GM18526 (cell line): ENCODE measurements around the gene CHAF1A.

ENCODE experiments used
- POLR2A ChIP-seq: IDR thresholded peaks from 3 replicates; pipeline ENCODE4 v1.6.1; 2011; ENCODE audit not compliant: insufficient read length; ENCODE audit errors: extremely low read depth

CHAF1A gene

DNA sequence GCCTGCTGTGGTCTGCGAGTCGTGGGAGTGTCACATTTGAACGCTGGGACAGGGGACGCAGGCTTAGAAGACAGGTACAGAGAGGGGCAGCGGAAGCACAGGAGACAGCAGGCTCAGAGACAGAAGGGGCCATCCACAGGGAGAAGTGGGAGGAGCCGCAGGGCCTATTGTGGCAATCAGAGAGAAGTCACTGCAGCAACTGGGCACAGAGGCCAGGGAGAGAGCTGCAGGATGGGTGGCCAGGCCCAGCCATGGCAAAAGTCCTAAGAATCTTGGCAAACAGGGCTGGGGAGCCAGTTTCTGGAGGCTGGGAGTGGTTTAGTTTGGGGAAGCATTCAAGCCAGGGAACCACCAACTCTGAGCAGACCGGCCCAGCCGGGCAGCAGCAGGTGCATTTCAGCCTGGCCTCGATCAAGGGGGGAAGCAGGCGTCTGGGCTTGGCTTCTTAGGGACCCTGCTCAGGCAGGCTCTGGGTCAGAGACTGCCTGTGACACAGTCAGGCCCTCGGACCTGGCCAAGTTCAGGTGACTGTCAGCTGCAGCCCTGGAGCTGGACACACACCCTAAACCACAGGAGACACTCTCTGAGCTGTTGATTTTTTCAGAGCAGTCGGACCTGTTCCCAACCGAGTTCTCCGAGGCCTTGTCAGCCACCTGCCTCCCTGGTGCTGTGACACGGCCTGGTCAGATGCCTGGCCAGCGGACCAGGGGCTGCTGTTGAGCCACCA, 13.9 kb upstream of the CHAF1A start:
- no peak for TF ChIP-seq POLR2A

DNA sequence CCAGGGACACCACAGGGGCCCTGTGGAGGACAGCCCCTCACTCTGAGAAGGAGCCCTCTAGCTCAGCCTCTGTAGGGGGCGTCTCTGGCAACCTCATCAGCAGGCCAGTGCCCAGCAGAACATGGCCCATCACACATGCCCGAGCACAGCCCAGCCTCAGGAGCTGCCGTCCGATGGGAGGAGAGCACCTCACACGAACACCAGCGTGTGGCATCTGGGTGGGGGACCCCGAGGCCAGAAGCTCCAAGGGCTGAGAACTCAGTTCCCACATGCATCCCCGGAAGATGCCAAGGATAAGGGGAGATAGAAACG, 13.4 kb upstream of the CHAF1A start:
- no peak for TF ChIP-seq POLR2A

DNA sequence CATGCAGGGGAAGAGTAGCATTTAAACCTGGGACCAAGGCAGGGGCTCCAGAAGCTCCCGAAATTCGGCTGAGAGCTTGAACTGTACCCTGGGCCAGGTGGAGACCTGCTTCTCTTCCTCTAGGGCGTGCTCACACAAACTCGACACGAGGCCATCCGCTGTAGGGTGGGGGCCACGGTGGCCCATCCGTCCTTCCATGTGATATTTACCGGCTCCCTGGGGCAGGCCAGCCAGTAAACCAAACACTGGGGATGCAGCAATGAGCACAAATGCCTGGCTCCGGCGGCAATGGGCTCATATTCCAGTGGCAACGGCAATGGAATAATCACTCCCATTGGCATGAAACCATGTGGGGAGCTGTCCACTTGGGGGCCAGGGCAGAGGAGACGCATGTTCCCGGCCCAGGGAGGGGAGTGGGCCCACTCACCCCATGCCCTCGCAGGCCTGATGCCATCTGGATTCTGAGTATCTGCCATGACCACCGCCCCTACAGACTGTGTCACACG, 12.9 kb upstream of the CHAF1A start:
- TF ChIP-seq POLR2A, result no peak

DNA sequence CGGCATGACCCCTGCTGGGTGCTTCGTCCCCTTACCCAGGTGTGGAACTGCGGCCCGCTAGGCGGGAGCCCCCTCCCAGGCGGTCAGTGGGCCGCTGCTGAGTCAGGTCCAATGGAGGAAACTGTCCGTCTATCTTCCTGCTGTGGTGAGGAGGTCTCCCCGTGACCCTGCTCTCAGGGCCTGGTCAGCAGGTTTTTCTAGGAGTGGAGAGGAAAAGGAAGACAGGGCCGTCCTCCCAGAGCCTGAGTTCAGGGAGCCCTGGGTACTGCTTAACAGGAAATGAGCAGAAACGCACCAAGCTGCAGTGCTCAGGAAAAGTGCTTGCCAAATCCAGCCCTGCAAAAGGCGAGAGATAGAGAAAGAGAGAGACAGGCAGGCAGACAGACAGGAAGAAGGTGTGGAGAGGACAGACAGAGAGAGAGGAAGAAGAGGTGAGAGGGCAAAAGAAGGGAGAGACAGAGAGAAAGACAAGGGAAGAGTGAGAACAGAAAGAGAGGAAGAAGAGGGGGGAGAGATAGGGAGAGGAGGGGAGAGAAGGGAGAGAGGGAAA, 12.3 kb upstream of the CHAF1A start:
- TF ChIP-seq POLR2A, result no peak

- no peak for TF ChIP-seq POLR2A
Observed at GRCh38 chr19:4390567-4391305, 11.7 kb upstream of the CHAF1A start.

- TF ChIP-seq POLR2A, result no peak
Observed at GRCh38 chr19:4391306-4391693, 11.1 kb upstream of the CHAF1A start.

- no peak for TF ChIP-seq POLR2A
Observed at GRCh38 chr19:4391701-4392483, 10.5 kb upstream of the CHAF1A start.

DNA sequence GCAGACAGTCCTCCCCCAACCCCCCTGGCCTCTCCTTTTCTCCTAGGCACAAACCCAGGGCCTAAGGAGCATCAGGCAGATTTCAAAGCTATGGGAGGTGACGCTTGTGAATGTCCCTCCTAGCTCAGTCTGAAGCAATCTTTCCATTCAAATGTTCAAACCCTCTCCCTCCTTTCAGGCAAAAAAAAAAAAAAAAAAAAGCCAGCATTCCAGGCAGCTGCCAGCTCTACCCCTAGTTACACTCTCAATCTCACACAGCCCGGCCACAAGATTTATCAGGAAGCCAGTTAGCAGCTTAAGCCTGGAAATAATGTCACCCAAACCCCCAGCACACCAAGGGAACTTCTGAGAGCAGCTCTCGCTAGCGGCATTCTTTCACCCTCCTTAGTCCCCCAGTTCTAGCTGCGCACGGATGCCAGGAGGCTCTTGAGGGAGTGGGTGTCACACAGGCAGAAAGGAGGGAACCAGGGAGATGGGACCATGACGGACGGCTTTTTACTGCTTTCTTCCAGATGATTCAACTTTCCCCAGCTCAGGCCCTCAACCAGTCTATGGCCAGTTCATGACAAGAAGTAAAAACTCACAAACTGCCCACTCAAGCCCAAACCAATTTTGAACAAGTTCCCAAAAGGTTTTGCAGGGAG, 8.4 kb upstream of the CHAF1A start:
- TF ChIP-seq POLR2A, result no peak

DNA sequence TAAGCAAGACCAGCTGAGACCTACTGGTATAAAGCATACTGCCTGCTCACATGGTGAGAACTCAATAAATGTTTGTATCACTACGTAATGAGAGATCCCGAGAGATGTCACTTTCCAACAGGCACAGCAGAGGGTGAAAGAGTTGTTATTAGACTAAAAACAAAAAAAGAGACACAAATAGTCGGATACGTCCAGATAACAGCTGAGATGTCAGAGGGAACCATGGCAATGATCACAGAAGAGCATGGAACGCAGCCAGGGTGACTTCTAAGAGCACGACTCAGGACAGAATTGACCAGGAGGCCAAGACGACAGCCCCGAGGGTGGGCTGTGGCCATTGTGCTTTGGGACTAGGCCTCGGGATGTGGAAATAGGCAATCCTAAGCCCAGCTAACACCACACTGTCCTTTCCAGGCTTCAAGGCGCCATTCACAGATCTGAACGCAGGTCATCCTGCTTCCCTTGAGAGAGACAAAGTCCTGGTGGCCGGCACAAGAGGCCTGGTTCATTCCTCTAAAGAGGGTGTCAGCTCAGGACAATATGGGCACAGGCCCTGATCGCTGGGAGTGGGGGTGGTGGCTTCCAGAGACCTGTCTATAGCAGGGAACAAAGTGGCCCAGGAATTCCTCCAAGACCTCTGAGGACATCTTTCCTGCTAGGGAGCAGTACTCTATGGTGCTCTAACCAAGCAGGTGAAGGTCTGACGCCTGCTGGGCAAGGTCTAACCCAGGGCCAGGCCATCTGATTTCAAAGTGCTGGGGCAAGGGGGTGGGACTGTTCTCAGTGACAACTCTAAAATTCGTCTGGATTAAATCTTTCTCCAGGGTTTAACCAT, 5.3 kb upstream of the CHAF1A start:
- no peak for TF ChIP-seq POLR2A

- TF ChIP-seq POLR2A, result no peak
Observed at GRCh38 chr19:4399812-4400134, 2.7 kb upstream of the CHAF1A start.

- TF ChIP-seq POLR2A, result peak; percentile 73
Observed at GRCh38 chr19:4400135-4400936, 2.1 kb upstream of the CHAF1A start, which contains the start of gene SH3GL1. TSS of gene SH3GL1 (minus strand) at chr19:4400547. CDS start at chr19:4400368, 179 bp downstream.

GRCh38 chr19:4401769-4402170, 670 bp upstream of the CHAF1A start:
- no peak for TF ChIP-seq POLR2A

- no peak for TF ChIP-seq POLR2A
Observed at GRCh38 chr19:4403005-4403761, 743 bp downstream of the CHAF1A start.
